Thymus (tissue), 11 donors: ENCODE measurements around the gene PM20D1. TPM values are rescaled to one million over a fixed set of nuclear protein-coding genes. Genes with fewer than 3 reads are reported as not detected.

ENCODE experiments used
- DNase-seq, 9 donors: peaks; one replicate each; pipeline ENCODE4 v3.0.0-alpha.2; 2013; ENCODE audit warnings: low spot score in 9 of 9, low read depth in 6 of 9, missing footprints in 1 of 9
- H3K27ac ChIP-seq, 2 donors: one replicate each; pipeline ENCODE4 v1.5.1; 2013; ENCODE audit warnings: control low read depth in 1 of 2, low read depth in 1 of 2, low read length in 1 of 2, mild to moderate bottlenecking in 1 of 2, moderate library complexity in 1 of 2
- H3K27me3 ChIP-seq, 2 donors: one replicate each; pipeline ENCODE4 v1.5.1; 2013; ENCODE audit warnings: low read length in 1 of 2; ENCODE audit not compliant: control insufficient read depth in 2 of 2, insufficient read depth in 1 of 2
- H3K36me3 ChIP-seq, 2 donors: one replicate each; pipeline ENCODE4 v1.5.1; 2013; ENCODE audit warnings: low read length in 1 of 2, mild to moderate bottlenecking in 1 of 2, moderate library complexity in 1 of 2; ENCODE audit not compliant: control insufficient read depth in 2 of 2, insufficient read depth in 2 of 2
- H3K4me1 ChIP-seq, 2 donors: one replicate each; pipeline ENCODE4 v1.5.1; 2013; ENCODE audit warnings: low read length in 2 of 2; ENCODE audit not compliant: control insufficient read depth in 2 of 2, insufficient read depth in 2 of 2
- H3K4me3 ChIP-seq, 2 donors: one replicate each; pipeline ENCODE4 v1.5.1; 2013; ENCODE audit warnings: low read length in 2 of 2, control low read depth in 1 of 2, mild to moderate bottlenecking in 1 of 2
- H3K9me3 ChIP-seq, 2 donors: one replicate each; pipeline ENCODE4 v1.5.1; 2013; ENCODE audit warnings: low read length in 1 of 2, mild to moderate bottlenecking in 1 of 2; ENCODE audit not compliant: control insufficient read depth in 2 of 2, insufficient read depth in 1 of 2
- WGBS: extraction: QIAGEN DNeasy Blood & Tissue Kit; methylation state at CpG from one replicate; pipeline ENCODE4 v1.1.7; 2013; 5-methylcytosine and 5-hydroxymethylcytosine counted together
- polyA plus RNA-seq: library from polyadenylated mRNA; stranded (reverse); fragments of 200-250 nt; gene quantifications from one replicate; pipeline ENCODE4 v1.2.3, GENCODE V29; 2013
- total RNA-seq: library from RNA; stranded (reverse); fragments of 120-200 nt; gene quantifications from one replicate; pipeline ENCODE4 v1.2.4, GENCODE V29; 2013
- donor health status: healthy.

The PM20D1 gene
- total and polyA plus RNA-seq, 2 donors, result 0.09 to 0.41 TPM

DNA sequence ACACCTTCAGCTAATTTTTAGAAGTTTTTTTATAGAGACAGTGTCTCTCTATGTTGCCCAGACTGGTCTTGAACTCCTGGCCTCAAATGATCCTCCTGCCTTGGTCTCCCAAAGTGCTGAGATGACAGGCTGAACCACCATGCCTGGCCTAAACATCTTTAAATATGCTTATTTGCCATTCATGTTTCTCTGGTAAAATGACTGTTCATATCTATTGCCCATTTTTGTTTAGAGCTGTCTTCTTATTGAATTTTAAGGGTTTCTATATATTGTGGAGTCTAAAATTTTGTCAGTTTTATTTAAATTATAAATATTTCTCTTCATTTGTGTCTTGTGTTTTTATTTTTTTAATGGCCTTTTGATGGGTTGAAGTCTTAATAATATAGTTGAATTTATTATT, 3.0 kb upstream of the PM20D1 start:
- Histone ChIP-seq H3K4me3 (no peak overlapping the region), H3K4me1 (peaks cover 0 to 12% of the 10 kb centered on the region in 2 donors), H3K27me3 (peaks cover 0 to 10% of the 10 kb centered on the region in 2 donors), H3K27ac (no peak overlapping the region), H3K36me3 (no peaks in the 10 kb centered on the region), H3K9me3 (no peaks in the 10 kb centered on the region)
- DNase-seq, result no peak

DNA sequence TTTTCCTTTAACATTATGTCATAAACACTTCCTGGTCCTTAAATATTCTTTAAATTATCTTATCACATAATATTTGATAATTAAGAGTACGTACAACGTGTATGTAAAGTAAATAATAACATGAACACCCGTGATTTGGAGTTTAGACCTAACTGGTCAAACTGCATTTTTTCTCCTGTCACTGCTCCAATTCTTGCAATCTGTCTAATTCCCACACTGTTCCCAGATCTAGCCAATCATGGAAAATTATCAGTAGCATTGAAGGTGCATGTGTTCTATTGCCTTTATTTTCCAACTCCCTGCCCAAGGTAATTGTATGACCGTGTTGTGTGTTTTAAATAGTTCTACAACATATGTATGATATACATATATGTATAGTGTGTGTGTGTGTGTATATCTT, 2.1 kb upstream of the PM20D1 start:
- H3K4me3 ChIP-seq, result no peak overlapping the region
- WGBS, result 98% methylated on average over 4 of the region's 4 CpGs
- no peak overlapping the region for H3K27ac ChIP-seq
- no peaks in the 10 kb centered on the region for H3K36me3 ChIP-seq
- peaks cover 0 to 10% of the 10 kb centered on the region in 2 donors for H3K27me3 ChIP-seq
- no peak for DNase-seq
- peaks cover 0 to 12% of the 10 kb centered on the region in 2 donors for H3K4me1 ChIP-seq
- H3K9me3 ChIP-seq, result no peaks in the 10 kb centered on the region

DNA sequence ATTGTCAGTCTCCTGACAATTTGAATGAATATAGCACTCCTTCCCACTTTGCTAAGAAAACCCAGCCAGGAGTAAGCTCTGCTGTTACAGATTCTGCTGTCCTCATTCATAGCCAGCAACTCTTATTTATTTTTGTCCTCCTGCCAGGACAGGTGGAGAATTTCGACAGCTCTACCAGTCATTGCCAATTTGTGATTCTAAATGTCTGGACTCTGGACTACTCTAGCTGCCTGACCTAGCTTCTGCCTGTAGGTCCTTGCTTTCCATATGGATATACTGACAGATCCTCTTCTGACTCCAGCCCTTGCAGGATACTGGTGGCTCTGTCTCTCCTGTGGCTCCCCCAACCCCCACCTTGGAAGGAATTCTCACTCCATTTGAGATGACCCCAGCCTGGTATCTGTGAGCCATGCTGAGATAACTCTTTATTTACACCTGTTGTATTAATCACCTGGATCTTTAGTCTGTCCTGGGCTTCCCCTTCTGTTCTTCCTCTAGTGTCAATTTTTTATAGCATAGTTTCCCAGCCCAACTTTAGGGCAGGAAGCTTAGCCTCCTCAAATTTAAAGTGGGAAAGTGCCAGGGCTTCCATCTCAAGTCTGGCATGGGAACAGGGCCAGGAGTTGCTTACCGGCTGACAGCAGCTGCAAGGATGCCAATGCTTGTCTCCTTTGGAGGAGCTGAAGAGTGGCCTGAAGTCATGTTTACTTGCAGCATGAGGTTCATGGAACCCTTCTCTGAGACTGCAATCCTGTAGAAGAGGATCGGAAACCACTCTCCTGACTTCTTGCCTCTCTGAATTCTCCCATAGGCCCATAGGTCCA, 6.7 kb downstream of the PM20D1 start:
- Histone ChIP-seq H3K9me3 (no peaks in the 10 kb centered on the region), H3K4me1 (no peaks in the 10 kb centered on the region), H3K27ac (no peak overlapping the region), H3K27me3 (no peaks in the 10 kb centered on the region), H3K36me3 (no peaks in the 10 kb centered on the region), H3K4me3 (no peak overlapping the region)
- DNase-seq, result no peak
- WGBS, result 88% methylated on average over 3 of the region's 3 CpGs

DNA sequence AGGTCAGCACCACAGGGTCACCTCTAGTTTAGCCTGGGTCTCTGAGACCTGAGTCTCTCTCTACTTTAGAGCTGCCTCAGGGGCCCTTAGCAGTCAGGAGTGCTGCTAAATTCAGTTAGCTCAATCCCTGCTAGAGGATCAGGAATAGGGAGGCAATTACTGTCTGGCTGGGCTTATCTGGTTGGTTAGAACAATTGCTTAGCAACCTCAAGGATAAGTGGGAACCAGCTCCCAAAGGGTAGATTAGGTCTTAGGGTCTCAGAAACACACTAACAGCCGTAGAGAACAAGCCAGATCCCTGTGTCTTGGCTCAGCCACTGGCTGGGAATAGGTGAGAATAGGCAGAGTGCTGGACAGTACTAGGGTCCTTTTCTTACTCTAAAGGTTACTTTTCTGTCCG, 7.7 kb downstream of the PM20D1 start:
- Histone ChIP-seq H3K4me1 (no peaks in the 10 kb centered on the region), H3K9me3 (no peaks in the 10 kb centered on the region), H3K36me3 (no peaks in the 10 kb centered on the region), H3K27ac (no peak overlapping the region), H3K4me3 (no peak overlapping the region), H3K27me3 (no peaks in the 10 kb centered on the region)
- 95% methylated on average over 2 of the region's 2 CpGs for WGBS
- no peak for DNase-seq

DNA sequence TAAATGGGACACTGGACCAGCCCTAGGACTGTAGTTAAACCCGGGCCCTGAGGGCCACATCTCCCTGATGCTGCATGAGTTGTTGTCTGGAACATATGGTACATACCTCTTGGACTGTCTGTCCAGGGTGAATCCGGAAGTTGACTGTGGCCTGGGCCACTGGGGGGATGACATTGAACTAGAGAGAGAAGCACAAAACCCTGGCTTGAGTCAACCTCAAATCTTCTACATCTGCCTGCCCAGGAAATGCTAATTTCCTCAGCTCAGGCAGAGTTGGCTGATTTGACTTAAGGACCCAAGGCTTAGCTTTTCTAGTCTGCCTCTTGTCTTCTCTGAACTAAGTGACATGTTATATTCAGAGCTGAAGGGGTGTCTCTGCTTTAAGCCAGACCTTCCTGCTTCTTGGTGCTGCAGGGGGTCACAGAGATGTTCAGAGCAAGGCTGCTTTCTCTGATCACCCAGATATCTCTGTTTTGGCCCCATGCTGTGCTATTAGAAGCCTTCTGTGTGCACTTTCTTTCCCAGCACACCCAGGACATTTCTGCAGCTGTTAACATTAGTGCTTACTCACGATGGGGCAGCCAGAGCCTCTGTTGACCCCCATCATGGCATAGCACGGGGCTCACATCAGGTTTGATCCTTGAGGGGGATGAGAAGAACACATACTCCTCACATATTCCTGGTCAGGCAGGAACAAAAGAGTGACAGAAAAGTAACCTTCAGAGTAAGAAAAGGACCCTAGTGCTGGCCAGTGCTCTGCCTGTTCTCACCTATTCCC, 9.6 kb downstream of the PM20D1 start:
- DNase-seq, result no peak
- no peaks in the 10 kb centered on the region for H3K27me3 ChIP-seq
- H3K4me3 ChIP-seq, result no peak overlapping the region
- no peaks in the 10 kb centered on the region for H3K9me3 ChIP-seq
- no peaks in the 10 kb centered on the region for H3K36me3 ChIP-seq
- H3K4me1 ChIP-seq, result no peaks in the 10 kb centered on the region
- 64% methylated on average over 4 of the region's 4 CpGs for WGBS
- H3K27ac ChIP-seq, result no peak overlapping the region

DNA sequence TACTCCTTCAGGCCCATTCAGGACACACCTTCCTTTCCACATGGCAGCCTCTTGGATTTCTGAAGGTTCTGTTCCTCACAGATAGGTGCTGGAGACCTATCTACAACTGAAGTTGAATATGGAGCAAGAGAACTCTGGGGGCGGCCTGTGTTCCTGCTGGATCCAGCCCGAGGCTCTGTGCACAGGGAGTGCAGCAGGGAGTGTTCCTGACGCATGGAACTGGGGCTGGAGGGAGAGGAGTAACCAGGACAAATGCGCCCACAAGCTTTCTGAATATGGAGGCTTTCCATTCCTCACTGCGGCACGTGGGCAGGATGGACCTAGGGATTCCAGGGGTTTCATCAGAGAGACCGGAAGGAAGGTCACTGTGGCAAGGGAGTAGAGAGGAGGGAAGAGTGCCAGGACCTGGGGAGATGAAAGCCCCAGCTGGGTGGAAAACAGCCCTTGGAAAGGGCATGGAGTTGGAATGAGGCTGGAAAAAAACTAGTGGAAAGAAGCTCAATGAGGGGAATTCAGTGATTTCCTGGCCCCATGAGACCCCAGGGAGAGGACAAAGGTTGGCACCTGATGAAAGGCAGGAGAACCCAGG, 12.5 kb downstream of the PM20D1 start:
- WGBS, result 88% methylated on average over 7 of the region's 7 CpGs
- Histone ChIP-seq H3K27me3 (no peaks in the 10 kb centered on the region), H3K36me3 (no peaks in the 10 kb centered on the region), H3K4me1 (no peaks in the 10 kb centered on the region), H3K27ac (no peak overlapping the region), H3K4me3 (no peak overlapping the region), H3K9me3 (no peaks in the 10 kb centered on the region)
- no peak for DNase-seq

DNA sequence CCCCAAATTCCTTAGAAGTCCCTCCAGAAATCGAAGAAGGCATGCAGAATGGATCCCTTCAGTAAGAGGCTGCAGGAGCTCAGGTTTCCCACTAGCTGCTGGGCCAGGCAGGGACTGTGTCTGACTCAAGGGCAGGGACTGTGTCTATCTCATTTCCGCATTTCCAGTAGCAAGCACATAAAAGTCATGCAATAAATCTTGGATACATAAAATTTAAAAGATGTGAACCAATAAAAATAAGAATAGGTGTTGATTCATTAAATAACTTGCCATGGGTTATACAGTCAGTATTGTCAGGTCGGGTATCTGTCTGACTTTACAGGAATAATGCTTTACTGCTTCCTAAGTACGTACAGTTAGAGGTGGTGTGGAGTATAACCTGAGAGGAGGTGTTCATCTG, 15.2 kb downstream of the PM20D1 start:
- H3K36me3 ChIP-seq, result no peaks in the 10 kb centered on the region
- H3K4me1 ChIP-seq, result no peaks in the 10 kb centered on the region
- WGBS, result 92% methylated on average over 4 of the region's 4 CpGs
- H3K27me3 ChIP-seq, result no peaks in the 10 kb centered on the region
- H3K4me3 ChIP-seq, result no peak overlapping the region
- H3K27ac ChIP-seq, result no peak overlapping the region
- no peaks in the 10 kb centered on the region for H3K9me3 ChIP-seq
- DNase-seq, result no peak

DNA sequence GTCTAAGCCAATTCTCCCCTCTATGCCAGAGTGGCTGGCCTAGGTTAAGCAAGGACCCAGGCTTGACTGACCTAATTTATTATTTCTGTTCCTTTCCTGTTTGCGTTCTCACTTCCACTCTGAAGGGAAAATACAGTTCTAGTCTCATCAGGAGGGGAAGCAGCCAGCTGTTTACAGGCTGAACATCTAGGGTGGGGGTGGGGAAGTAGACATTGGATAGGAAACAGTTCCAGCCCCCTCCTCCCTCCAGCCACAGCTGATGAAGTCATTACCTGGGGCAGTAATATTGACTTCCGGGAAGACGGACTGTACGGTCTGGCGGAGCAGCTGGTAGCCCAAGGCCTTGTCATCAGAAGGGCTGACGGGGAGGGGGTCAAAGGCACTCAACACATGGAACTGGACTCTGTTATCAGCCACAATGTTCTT, 17.6 kb downstream of the PM20D1 start:
- Histone ChIP-seq H3K4me1 (no peaks in the 10 kb centered on the region), H3K9me3 (no peaks in the 10 kb centered on the region), H3K4me3 (no peak overlapping the region), H3K27ac (no peak overlapping the region), H3K36me3 (no peaks in the 10 kb centered on the region), H3K27me3 (peaks cover 0 to 6% of the 10 kb centered on the region in 2 donors)
- no peak for DNase-seq
- WGBS, result 93% methylated on average over 6 of the region's 6 CpGs

DNA sequence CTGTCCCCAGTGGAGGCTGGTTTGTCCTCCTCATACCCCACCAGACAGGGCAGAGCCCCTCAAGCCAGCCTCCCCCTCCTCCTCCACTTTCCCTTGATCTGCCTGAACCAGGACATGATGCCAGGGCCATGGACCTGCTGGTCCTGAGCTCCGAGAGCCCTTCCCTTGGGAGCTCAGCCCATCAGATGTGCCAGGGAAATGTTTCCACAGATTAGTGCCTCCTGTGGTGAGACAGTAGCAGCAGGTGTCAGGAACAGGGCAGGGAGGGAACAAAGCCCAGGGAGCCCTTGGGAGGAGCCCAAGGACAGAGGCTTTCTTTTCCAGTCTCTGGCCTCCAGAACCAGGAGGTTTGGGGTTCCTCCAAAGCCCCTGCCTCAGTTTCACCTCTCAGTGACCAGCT, 22.3 kb downstream of the PM20D1 start:
- H3K27me3 ChIP-seq, result peaks cover 0 to 11% of the 10 kb centered on the region in 2 donors
- H3K4me3 ChIP-seq, result no peak overlapping the region
- DNase-seq, result no peak
- WGBS, result 86% methylated on average over 1 of the region's 1 CpG
- H3K9me3 ChIP-seq, result no peaks in the 10 kb centered on the region
- no peaks in the 10 kb centered on the region for H3K36me3 ChIP-seq
- H3K27ac ChIP-seq, result no peak overlapping the region
- no peaks in the 10 kb centered on the region for H3K4me1 ChIP-seq
